Brain microvascular endothelial cell (primary cell): ENCODE results near the gene P3H2.

ENCODE experiments used
- DNase-seq: peaks from one replicate; pipeline ENCODE4 v3.0.0-alpha.2; 2020
- H3K27ac ChIP-seq: fragments of 250-450 bp; sonication (Bioruptor Pico); 2 replicates; pipeline ENCODE4 v1.5.1; 2020; ENCODE audit warnings: mild to moderate bottlenecking, moderate library complexity
- H3K27me3 ChIP-seq: fragments of 250-450 bp; sonication (Bioruptor Pico); replicated peaks from 2 replicates; pipeline ENCODE4 v1.5.1; 2020; ENCODE audit warnings: mild to moderate bottlenecking
- H3K36me3 ChIP-seq: fragments of 250-450 bp; sonication (Bioruptor Pico); replicated peaks from 2 replicates; pipeline ENCODE4 v1.5.1; 2020; ENCODE audit warnings: mild to moderate bottlenecking
- H3K4me3 ChIP-seq: 2 replicates; pipeline ENCODE4 v1.5.1; 2011; ENCODE audit warnings: low read depth, mild to moderate bottlenecking, control low read depth, low read length, moderate library complexity
- in situ Hi-C: cut with HindIII; loops from 2 replicates; pipeline ENCODE4 v1.10.0; 2017; ENCODE audit warnings: low sequenced_read_pairs, low pct_ligation_motif_present
- TF ChIP-seq, protein P1 (sequence below): IDR thresholded peaks from 2 replicates; pipeline ENCODE4 v1.5.1; 2011; ENCODE audit warnings: low read depth, mild to moderate bottlenecking, moderate library complexity, low read length, control low read depth, inconsistent platforms; ENCODE audit errors: missing control alignments

P3H2 gene

DNA sequence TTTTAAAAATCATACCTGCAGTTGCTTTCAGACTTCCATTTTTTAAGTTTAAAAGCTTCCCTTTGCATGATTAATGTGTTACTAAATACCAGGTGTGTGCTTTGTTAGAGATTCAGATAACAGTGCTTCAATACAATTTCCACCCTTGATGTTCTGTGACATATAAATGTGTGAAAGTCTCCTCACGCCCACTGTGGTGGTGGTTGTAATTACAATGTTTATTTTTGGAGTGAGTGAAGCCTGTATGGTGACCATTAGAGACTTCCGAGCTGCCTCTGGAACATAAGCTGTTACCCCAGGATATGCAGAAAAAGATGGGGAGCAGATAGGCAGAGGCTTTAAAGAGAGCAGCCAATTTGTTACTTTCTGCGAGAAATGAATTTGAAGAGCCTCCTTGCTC lies 57.2 kb downstream of the P3H2 start:
- H3K4me3 ChIP-seq, result no peak overlapping the region
- TF ChIP-seq, protein P1, sequence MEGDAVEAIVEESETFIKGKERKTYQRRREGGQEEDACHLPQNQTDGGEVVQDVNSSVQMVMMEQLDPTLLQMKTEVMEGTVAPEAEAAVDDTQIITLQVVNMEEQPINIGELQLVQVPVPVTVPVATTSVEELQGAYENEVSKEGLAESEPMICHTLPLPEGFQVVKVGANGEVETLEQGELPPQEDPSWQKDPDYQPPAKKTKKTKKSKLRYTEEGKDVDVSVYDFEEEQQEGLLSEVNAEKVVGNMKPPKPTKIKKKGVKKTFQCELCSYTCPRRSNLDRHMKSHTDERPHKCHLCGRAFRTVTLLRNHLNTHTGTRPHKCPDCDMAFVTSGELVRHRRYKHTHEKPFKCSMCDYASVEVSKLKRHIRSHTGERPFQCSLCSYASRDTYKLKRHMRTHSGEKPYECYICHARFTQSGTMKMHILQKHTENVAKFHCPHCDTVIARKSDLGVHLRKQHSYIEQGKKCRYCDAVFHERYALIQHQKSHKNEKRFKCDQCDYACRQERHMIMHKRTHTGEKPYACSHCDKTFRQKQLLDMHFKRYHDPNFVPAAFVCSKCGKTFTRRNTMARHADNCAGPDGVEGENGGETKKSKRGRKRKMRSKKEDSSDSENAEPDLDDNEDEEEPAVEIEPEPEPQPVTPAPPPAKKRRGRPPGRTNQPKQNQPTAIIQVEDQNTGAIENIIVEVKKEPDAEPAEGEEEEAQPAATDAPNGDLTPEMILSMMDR, result no peak
- no peaks in the 10 kb centered on the region for H3K36me3 ChIP-seq
- H3K27me3 ChIP-seq, result no peaks in the 10 kb centered on the region
- no peak for DNase-seq
- in situ Hi-C loops, result no loop called here
- H3K27ac ChIP-seq, result peak overlapping the region; percentile 50

DNA sequence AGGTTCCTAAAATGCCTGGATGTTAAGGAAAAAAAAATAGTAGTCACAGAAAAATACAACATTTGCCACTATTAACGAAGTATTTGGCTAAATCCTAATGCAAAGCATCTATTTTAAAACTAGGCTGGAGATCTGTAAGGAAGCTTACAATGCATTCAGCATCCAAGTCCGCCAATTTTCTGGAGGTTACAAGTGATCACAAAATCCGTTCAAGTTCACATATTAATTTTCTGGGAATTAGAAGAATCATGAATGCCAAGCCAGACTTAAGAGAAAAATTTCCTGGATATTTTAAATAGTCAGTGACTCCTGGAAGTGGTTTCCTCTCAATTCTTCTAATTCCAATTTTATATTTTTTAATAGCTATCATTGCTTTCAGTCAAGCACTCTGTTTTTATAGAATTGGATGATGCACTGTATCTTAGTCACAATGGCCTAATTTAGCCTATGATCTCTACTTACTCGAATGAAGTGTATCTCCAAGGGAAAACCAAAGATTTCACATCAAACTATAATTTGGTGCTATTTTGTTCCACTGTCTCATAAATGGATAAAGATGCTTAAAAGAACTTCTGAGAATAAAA lies 60.4 kb downstream of the P3H2 start:
- H3K27me3 ChIP-seq, result no peaks in the 10 kb centered on the region
- H3K36me3 ChIP-seq, result no peaks in the 10 kb centered on the region
- in situ Hi-C loops, result no loop called here
- DNase-seq, result no peak
- TF ChIP-seq, protein P1, result no peak
- no peak overlapping the region for H3K4me3 ChIP-seq
- no peak overlapping the region for H3K27ac ChIP-seq

DNA sequence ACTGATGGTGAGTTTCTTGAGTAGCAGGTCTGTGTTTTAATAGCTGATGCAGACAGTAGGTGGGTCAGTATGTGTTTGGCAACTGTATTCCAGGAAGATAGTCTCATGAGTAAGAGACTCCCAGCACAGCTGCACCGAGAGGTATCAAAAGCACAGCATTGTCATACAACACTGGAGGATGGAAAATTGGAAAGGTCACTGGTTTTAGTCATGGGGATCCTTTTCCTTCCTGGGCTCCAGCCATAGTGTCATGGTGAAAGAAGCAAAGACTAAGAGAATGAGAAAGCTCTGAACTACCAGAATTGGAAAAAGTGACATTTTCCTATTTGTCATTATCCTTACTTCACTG lies 61.5 kb downstream of the P3H2 start:
- no peaks in the 10 kb centered on the region for H3K36me3 ChIP-seq
- H3K27me3 ChIP-seq, result no peaks in the 10 kb centered on the region
- DNase-seq, result peak; percentile 72
- no peak overlapping the region for H3K4me3 ChIP-seq
- in situ Hi-C loops, result no loop called here
- peak overlapping the region; percentile 90 for H3K27ac ChIP-seq
- TF ChIP-seq, protein P1, result no peak

DNA sequence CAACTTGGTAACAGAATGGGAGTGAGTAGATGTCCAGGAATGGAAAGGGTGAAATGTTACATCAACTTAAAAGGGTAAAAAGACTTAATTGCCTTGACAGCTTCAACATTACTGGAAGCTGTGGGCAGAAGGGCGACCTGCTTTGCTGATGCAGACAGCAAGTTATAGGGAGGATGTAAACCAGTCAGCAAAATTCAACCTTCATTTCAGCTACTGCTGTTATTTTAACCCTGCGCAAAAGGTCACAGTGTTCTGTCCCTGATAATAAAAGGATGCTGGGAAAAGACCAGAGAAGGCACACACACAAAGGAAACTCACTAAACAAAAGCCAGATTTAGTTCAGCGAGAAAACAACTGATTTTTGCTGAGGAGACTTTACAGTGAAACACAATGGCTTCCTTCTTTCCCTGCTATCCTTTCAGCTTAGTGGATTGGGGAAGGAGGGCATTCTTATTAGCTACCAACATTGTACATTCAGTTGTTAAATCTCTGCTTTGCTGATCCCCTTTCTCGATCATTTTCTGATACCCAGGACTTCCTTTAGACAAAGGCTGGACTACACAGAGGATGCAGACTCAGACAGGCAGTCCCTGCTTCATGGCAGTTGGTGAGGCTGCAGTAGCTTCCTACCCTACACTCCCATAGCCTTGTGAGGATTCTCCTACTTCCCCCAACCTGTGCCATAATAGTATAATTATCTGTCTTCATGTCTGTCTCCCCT lies 62.0 kb downstream of the P3H2 start:
- Histone ChIP-seq H3K27ac (peak overlapping the region; percentile 90), H3K4me3 (no peak overlapping the region), H3K36me3 (no peaks in the 10 kb centered on the region), H3K27me3 (no peaks in the 10 kb centered on the region)
- TF ChIP-seq, protein P1, result no peak
- peak; percentile 88 for DNase-seq
- in situ Hi-C loops, result no loop called here

DNA sequence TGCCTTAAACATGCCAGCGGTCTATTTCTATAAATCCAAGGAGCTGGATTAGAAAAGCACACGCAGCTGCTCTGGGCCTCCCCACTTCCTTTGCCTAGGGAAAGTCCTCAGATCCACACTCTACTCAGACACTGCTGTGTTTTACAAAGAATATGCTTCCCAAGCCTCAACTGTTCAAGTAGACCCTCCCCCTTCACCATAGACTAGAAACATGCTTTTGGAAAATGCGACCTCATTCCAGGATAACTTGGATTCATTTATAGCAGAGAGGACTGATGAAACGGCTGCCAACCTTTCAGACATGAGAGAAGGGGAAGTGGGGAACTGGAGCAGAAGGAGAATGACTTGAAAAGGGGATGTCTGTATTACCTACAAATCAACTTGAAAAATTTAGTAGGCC lies 64.0 kb downstream of the P3H2 start:
- no peak overlapping the region for H3K4me3 ChIP-seq
- TF ChIP-seq, protein P1, result no peak
- in situ Hi-C loops, result no loop called here
- no peak for DNase-seq
- no peaks in the 10 kb centered on the region for H3K27me3 ChIP-seq
- no peaks in the 10 kb centered on the region for H3K36me3 ChIP-seq
- H3K27ac ChIP-seq, result no peak overlapping the region

DNA sequence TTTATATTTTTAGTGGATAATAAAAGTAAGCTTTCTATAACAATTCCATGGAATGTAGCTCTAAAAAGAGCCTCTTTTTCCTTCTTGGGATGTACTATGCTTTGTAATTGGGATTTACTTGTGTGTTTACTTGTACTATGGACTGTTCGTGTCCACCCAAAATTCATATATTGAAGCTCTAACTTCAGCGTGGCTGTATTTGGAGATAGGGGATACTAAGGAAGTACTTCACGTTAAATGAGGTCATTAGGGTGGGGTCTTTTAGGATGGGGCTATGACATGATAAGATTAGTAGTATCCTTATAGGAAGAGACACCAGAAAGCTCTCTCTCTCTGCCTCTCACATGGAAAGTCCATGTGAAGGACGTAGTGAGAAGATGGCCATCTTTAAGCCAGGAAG lies 64.9 kb downstream of the P3H2 start:
- no peak for DNase-seq
- in situ Hi-C loops, result no loop called here
- H3K36me3 ChIP-seq, result no peaks in the 10 kb centered on the region
- H3K27me3 ChIP-seq, result no peaks in the 10 kb centered on the region
- no peak overlapping the region for H3K27ac ChIP-seq
- TF ChIP-seq, protein P1, result no peak
- no peak overlapping the region for H3K4me3 ChIP-seq
